Activated T-helper 1 cell treated with anti-CD3 and anti-CD28 coated beads, Interleukin-12 subunit alpha, Interleukin-12 subunit beta, Interleukin-2, Interleukin-4 antibody, amounts not matched to agents 30 ng/mL and 10 ng/mL and 1 ng/mL, durations not matched to agents 14 hours and 24 hours and 36 hours (primary cell): Measurements from ENCODE around the gene LPP. TPM values are rescaled to one million over a fixed set of nuclear protein-coding genes. Genes with fewer than 3 reads are reported as not detected.

Experiments used
- DNase-seq: peaks from one replicate; pipeline ENCODE4 v3.0.0; 2021; ENCODE audit warnings: low spot score
- H3K27ac Mint-ChIP-seq: one replicate; pipeline ENCODE4 v1.8.0; 2021; ENCODE audit warnings: mild to moderate bottlenecking, mixed read lengths
- H3K27me3 Mint-ChIP-seq: one replicate; pipeline ENCODE4 v1.8.0; 2022; ENCODE audit warnings: mild to moderate bottlenecking, moderate library complexity, mixed read lengths; ENCODE audit not compliant: insufficient read depth
- H3K36me3 Mint-ChIP-seq: one replicate; pipeline ENCODE4 v1.8.0; 2021; ENCODE audit warnings: low read depth, mixed read lengths
- H3K4me1 Mint-ChIP-seq: one replicate; pipeline ENCODE4 v1.8.0; 2021; ENCODE audit warnings: low read depth, mixed read lengths
- H3K4me3 Mint-ChIP-seq: one replicate; pipeline ENCODE4 v1.8.0; 2021; ENCODE audit warnings: mild to moderate bottlenecking, moderate library complexity, mixed read lengths
- H3K9me3 Mint-ChIP-seq: one replicate; pipeline ENCODE4 v1.8.0; 2021; ENCODE audit warnings: mixed read lengths
- intact Hi-C: fragments of 100-400 bp; cut with micrococcal nuclease; formaldehyde crosslinking; loops from one replicate; pipeline ENCODE4 v1.15.1; 2024
- total RNA-seq: library from RNA; stranded (reverse); gene quantifications from 2 replicates; pipeline ENCODE4 v1.2.3, GENCODE V29; 2022

The LPP gene
- total RNA-seq, 1 donor from 2014 or later = 38.2 TPM

- no peaks in the 10 kb centered on the region for H3K27me3 Mint-ChIP-seq
- no peaks in the 10 kb centered on the region for H3K9me3 Mint-ChIP-seq
- no peak for DNase-seq
- intact Hi-C loops = no loop called here
- no peak overlapping the region for H3K27ac Mint-ChIP-seq
- peaks cover 10% of the 10 kb centered on the region for H3K4me1 Mint-ChIP-seq
- no peak overlapping the region for H3K4me3 Mint-ChIP-seq
- H3K36me3 Mint-ChIP-seq = peaks cover 29% of the 10 kb centered on the region
Measured at GRCh38 chr3:188489639-188490405, 335.9 kb downstream of the LPP start.

- no peak overlapping the region for H3K4me3 Mint-ChIP-seq
- DNase-seq = no peak
- no peak overlapping the region for H3K27ac Mint-ChIP-seq
- no peaks in the 10 kb centered on the region for H3K27me3 Mint-ChIP-seq
- H3K36me3 Mint-ChIP-seq = peaks cover 23% of the 10 kb centered on the region
- H3K4me1 Mint-ChIP-seq = peaks cover 10% of the 10 kb centered on the region
- H3K9me3 Mint-ChIP-seq = no peaks in the 10 kb centered on the region
- intact Hi-C loops = no loop called here
Measured at GRCh38 chr3:188490416-188490815, 336.5 kb downstream of the LPP start.

- DNase-seq = no peak
- no peak overlapping the region for H3K4me3 Mint-ChIP-seq
- H3K27ac Mint-ChIP-seq = no peak overlapping the region
- no peaks in the 10 kb centered on the region for H3K9me3 Mint-ChIP-seq
- H3K27me3 Mint-ChIP-seq = no peaks in the 10 kb centered on the region
- intact Hi-C loops = no loop called here
- peaks cover 10% of the 10 kb centered on the region for H3K4me1 Mint-ChIP-seq
- peaks cover 19% of the 10 kb centered on the region for H3K36me3 Mint-ChIP-seq
Measured at GRCh38 chr3:188491276-188491687, 337.3 kb downstream of the LPP start.

- Mint-ChIP-seq H3K27ac (no peak overlapping the region), H3K36me3 (peaks cover 3% of the 10 kb centered on the region), H3K9me3 (peaks cover 8% of the 10 kb centered on the region), H3K4me1 (peaks cover 4% of the 10 kb centered on the region), H3K4me3 (no peak overlapping the region), H3K27me3 (no peaks in the 10 kb centered on the region)
- intact Hi-C loops = no loop called here
- DNase-seq = no peak
Measured at GRCh38 chr3:188496390-188496789, 342.4 kb downstream of the LPP start.

GRCh38 chr3:188497021-188497420 lies 343.1 kb downstream of the LPP start:
- no peak overlapping the region for H3K4me3 Mint-ChIP-seq
- H3K9me3 Mint-ChIP-seq = peaks cover 11% of the 10 kb centered on the region
- intact Hi-C loops = no loop called here
- H3K27ac Mint-ChIP-seq = no peak overlapping the region
- peaks cover 4% of the 10 kb centered on the region for H3K4me1 Mint-ChIP-seq
- H3K36me3 Mint-ChIP-seq = no peaks in the 10 kb centered on the region
- H3K27me3 Mint-ChIP-seq = no peaks in the 10 kb centered on the region
- DNase-seq = no peak

- Mint-ChIP-seq H3K4me3 (no peak overlapping the region), H3K36me3 (peaks cover 24% of the 10 kb centered on the region), H3K9me3 (peaks cover 38% of the 10 kb centered on the region), H3K4me1 (peaks cover 14% of the 10 kb centered on the region), H3K27ac (no peak overlapping the region), H3K27me3 (no peaks in the 10 kb centered on the region)
- intact Hi-C loops = no loop called here
- no peak for DNase-seq
Measured at GRCh38 chr3:188503647-188504046, 349.7 kb downstream of the LPP start.

- H3K9me3 Mint-ChIP-seq = peaks cover 35% of the 10 kb centered on the region
- peaks cover 14% of the 10 kb centered on the region for H3K4me1 Mint-ChIP-seq
- no peak overlapping the region for H3K4me3 Mint-ChIP-seq
- DNase-seq = no peak
- no peak overlapping the region for H3K27ac Mint-ChIP-seq
- intact Hi-C loops = no loop called here
- peaks cover 24% of the 10 kb centered on the region for H3K36me3 Mint-ChIP-seq
- no peaks in the 10 kb centered on the region for H3K27me3 Mint-ChIP-seq
Measured at GRCh38 chr3:188505151-188505550, 351.2 kb downstream of the LPP start.

GRCh38 chr3:188505911-188506310 lies 352.0 kb downstream of the LPP start:
- H3K27me3 Mint-ChIP-seq = no peaks in the 10 kb centered on the region

GRCh38 chr3:188506446-188506845 lies 352.5 kb downstream of the LPP start:
- intact Hi-C loops = no loop called here
- no peak for DNase-seq
- H3K27ac Mint-ChIP-seq = no peak overlapping the region

More at GRCh38 chr3:188505911-188506310, 352.0 kb downstream of the LPP start:
- Mint-ChIP-seq H3K36me3 (peaks cover 24% of the 10 kb centered on the region), H3K4me1 (peaks cover 14% of the 10 kb centered on the region), H3K9me3 (peaks cover 33% of the 10 kb centered on the region), H3K4me3 (no peak overlapping the region), H3K27ac (no peak overlapping the region)
- intact Hi-C loops = no loop called here
- DNase-seq = no peak

GRCh38 chr3:188507244-188507720 lies 353.3 kb downstream of the LPP start:
- H3K4me1 Mint-ChIP-seq = peaks cover 14% of the 10 kb centered on the region
- H3K27ac Mint-ChIP-seq = no peak overlapping the region
- peaks cover 26% of the 10 kb centered on the region for H3K36me3 Mint-ChIP-seq
- intact Hi-C loops = no loop called here
- DNase-seq = no peak
- no peaks in the 10 kb centered on the region for H3K27me3 Mint-ChIP-seq
- H3K9me3 Mint-ChIP-seq = peaks cover 25% of the 10 kb centered on the region
- no peak overlapping the region for H3K4me3 Mint-ChIP-seq

More at GRCh38 chr3:188506446-188506845, 352.5 kb downstream of the LPP start:
- Mint-ChIP-seq H3K27me3 (no peaks in the 10 kb centered on the region), H3K36me3 (peaks cover 24% of the 10 kb centered on the region), H3K4me3 (no peak overlapping the region), H3K4me1 (peaks cover 14% of the 10 kb centered on the region), H3K9me3 (peaks cover 30% of the 10 kb centered on the region)

GRCh38 chr3:188508454-188508853 lies 354.5 kb downstream of the LPP start:
- no peaks in the 10 kb centered on the region for H3K27me3 Mint-ChIP-seq
- no peak overlapping the region for H3K4me3 Mint-ChIP-seq
- H3K27ac Mint-ChIP-seq = no peak overlapping the region
- peaks cover 14% of the 10 kb centered on the region for H3K4me1 Mint-ChIP-seq
- intact Hi-C loops = no loop called here
- H3K36me3 Mint-ChIP-seq = peaks cover 24% of the 10 kb centered on the region
- peaks cover 22% of the 10 kb centered on the region for H3K9me3 Mint-ChIP-seq
- no peak for DNase-seq

- Mint-ChIP-seq H3K4me3 (no peak overlapping the region), H3K4me1 (peaks cover 14% of the 10 kb centered on the region), H3K27me3 (no peaks in the 10 kb centered on the region), H3K36me3 (peaks cover 15% of the 10 kb centered on the region), H3K9me3 (peaks cover 13% of the 10 kb centered on the region), H3K27ac (no peak overlapping the region)
- no peak for DNase-seq
- intact Hi-C loops = no loop called here
Measured at GRCh38 chr3:188509316-188509715, 355.4 kb downstream of the LPP start.

GRCh38 chr3:188510366-188510765 lies 356.4 kb downstream of the LPP start:
- H3K36me3 Mint-ChIP-seq = peaks cover 8% of the 10 kb centered on the region
- H3K4me1 Mint-ChIP-seq = peaks cover 14% of the 10 kb centered on the region
- H3K27me3 Mint-ChIP-seq = no peaks in the 10 kb centered on the region
- H3K27ac Mint-ChIP-seq = no peak overlapping the region
- H3K9me3 Mint-ChIP-seq = peaks cover 8% of the 10 kb centered on the region
- no peak overlapping the region for H3K4me3 Mint-ChIP-seq
- intact Hi-C loops = no loop called here
- DNase-seq = no peak
